WTC11 (cell line): ENCODE measurements around the gene KIAA1328. TPM values are rescaled to one million over a fixed set of nuclear protein-coding genes. Genes with fewer than 3 reads are reported as not detected.

Source experiments
- ATAC-seq: fragments of 200-7000 bp; cut with Tn5 transposase; 2 replicates; pipeline ENCODE4 v1.10.0; 2021; ENCODE audit warnings: mild to moderate bottlenecking, moderate library complexity
- CTCF ChIA-PET: fragments of 300-600 bp; sonication (Branson Sonifier 250); formaldehyde crosslinking; loops from one replicate; lab custom pipeline; 2021; ENCODE audit warnings: antibody characterized with exemption; lab: Charles Lee
- POLR2A ChIA-PET: fragments of 350-600 bp; sonication (Branson Sonifier 250); formaldehyde crosslinking; loops from one replicate; lab custom pipeline; 2021; ENCODE audit warnings: antibody characterized with exemption; lab: Charles Lee
- DNase-seq: peaks from one replicate; pipeline ENCODE4 v3.0.0; 2021; ENCODE audit warnings: low spot score
- H3K27ac Mint-ChIP-seq: 2 replicates; pipeline ENCODE4 v1.8.0; 2021; ENCODE audit warnings: mixed read lengths
- H3K27me3 Mint-ChIP-seq: 2 replicates; pipeline ENCODE4 v1.8.0; 2021; ENCODE audit warnings: low read depth, mild to moderate bottlenecking, moderate library complexity, mixed read lengths
- H3K36me3 Mint-ChIP-seq: 2 replicates; pipeline ENCODE4 v1.8.0; 2021; ENCODE audit warnings: mixed read lengths
- H3K4me1 Mint-ChIP-seq: 2 replicates; pipeline ENCODE4 v1.8.0; 2022; ENCODE audit warnings: mixed read lengths
- H3K4me3 Mint-ChIP-seq: 2 replicates; pipeline ENCODE4 v1.8.0; 2021; ENCODE audit warnings: mild to moderate bottlenecking, moderate library complexity, mixed read lengths
- H3K9me3 Mint-ChIP-seq: 2 replicates; pipeline ENCODE4 v1.8.0; 2021; ENCODE audit warnings: mixed read lengths
- ATF3 ChIP-seq: sonication (generic); formaldehyde crosslinking; conservative IDR thresholded peaks from 2 replicates; pipeline ENCODE4 v1.8.1; 2022; ENCODE audit warnings: mild to moderate bottlenecking, missing genetic modification reagents
- CDX4 ChIP-seq: fragments of 250-450 bp; sonication (Bioruptor Pico); IDR thresholded peaks from 2 replicates; pipeline ENCODE4 v1.9.0; 2021; ENCODE audit warnings: moderate library complexity, mild to moderate bottlenecking, inconsistent platforms, borderline replicate concordance
- GRHL2 ChIP-seq: fragments of 250-450 bp; sonication (Bioruptor Pico); IDR thresholded peaks from 2 replicates; pipeline ENCODE4 v1.8.0; 2022; ENCODE audit warnings: mild to moderate bottlenecking, moderate library complexity; ENCODE audit not compliant: insufficient replicate concordance, severe bottlenecking
- HMGXB4 ChIP-seq: sonication (generic); formaldehyde crosslinking; IDR thresholded peaks from 2 replicates; pipeline ENCODE4 v1.8.1; 2023; ENCODE audit warnings: mild to moderate bottlenecking, moderate library complexity, missing genetic modification reagents
- JAZF1 ChIP-seq: fragments of 250-450 bp; sonication (Bioruptor Pico); IDR thresholded peaks from 2 replicates; pipeline ENCODE4 v1.9.0; 2021; ENCODE audit warnings: moderate library complexity, mild to moderate bottlenecking, inconsistent platforms
- MAX ChIP-seq: sonication (generic); formaldehyde crosslinking; IDR thresholded peaks from 2 replicates; pipeline ENCODE4 v1.8.0; 2022; ENCODE audit warnings: mild to moderate bottlenecking, missing genetic modification reagents
- MYBL2 ChIP-seq: sonication (generic); formaldehyde crosslinking; IDR thresholded peaks from 2 replicates; pipeline ENCODE4 v1.8.1; 2023; ENCODE audit warnings: mild to moderate bottlenecking, moderate library complexity, missing genetic modification reagents
- NFATC4 ChIP-seq: fragments of 250-450 bp; sonication (Bioruptor Pico); IDR thresholded peaks from 2 replicates; pipeline ENCODE4 v1.9.0; 2021; ENCODE audit warnings: mild to moderate bottlenecking
- NFE2L1 ChIP-seq: sonication (generic); formaldehyde crosslinking; IDR thresholded peaks from 2 replicates; pipeline ENCODE4 v1.8.1; 2023; ENCODE audit warnings: missing genetic modification reagents
- NR2C2 ChIP-seq: sonication (generic); formaldehyde crosslinking; IDR thresholded peaks from 2 replicates; pipeline ENCODE4 v1.8.0; 2022; ENCODE audit warnings: mild to moderate bottlenecking, missing genetic modification reagents
- PREB ChIP-seq: sonication (generic); formaldehyde crosslinking; IDR thresholded peaks from 2 replicates; pipeline ENCODE4 v1.8.1; 2022; ENCODE audit warnings: mild to moderate bottlenecking, missing genetic modification reagents, moderate library complexity, borderline replicate concordance
- RELA ChIP-seq: sonication (generic); formaldehyde crosslinking; IDR thresholded peaks from 2 replicates; pipeline ENCODE4 v1.8.1; 2022; ENCODE audit warnings: missing genetic modification reagents, mild to moderate bottlenecking, borderline replicate concordance
- ZBTB21 ChIP-seq: sonication (generic); formaldehyde crosslinking; IDR thresholded peaks from 2 replicates; pipeline ENCODE4 v1.8.1; 2023; ENCODE audit warnings: mild to moderate bottlenecking, missing genetic modification reagents, borderline replicate concordance
- ZNF263 ChIP-seq: sonication (generic); formaldehyde crosslinking; IDR thresholded peaks from 2 replicates; pipeline ENCODE4 v1.8.1; 2022; ENCODE audit warnings: low read depth, mild to moderate bottlenecking, moderate library complexity, missing genetic modification reagents
- ZNF416 ChIP-seq: fragments of 250-450 bp; sonication (Bioruptor Pico); IDR thresholded peaks from 2 replicates; pipeline ENCODE4 v1.9.0; 2021; ENCODE audit warnings: mild to moderate bottlenecking, inconsistent platforms
- ZNF425 ChIP-seq: fragments of 250-450 bp; sonication (Bioruptor Pico); conservative IDR thresholded peaks from 2 replicates; pipeline ENCODE4 v1.9.0; 2021; ENCODE audit warnings: mild to moderate bottlenecking
- total RNA-seq: library from RNA; stranded (reverse); gene quantifications from 3 replicates; pipeline ENCODE4 v1.2.3, GENCODE V29; 2021
- TF ChIP-seq, protein P1 (sequence below): sonication (generic); formaldehyde crosslinking; IDR thresholded peaks from 2 replicates; pipeline ENCODE4 v1.8.1; 2022; ENCODE audit warnings: missing genetic modification reagents, borderline replicate concordance
- TF ChIP-seq, protein P2 (sequence below): sonication (generic); formaldehyde crosslinking; IDR thresholded peaks from 2 replicates; pipeline ENCODE4 v1.8.1; 2023; ENCODE audit warnings: mild to moderate bottlenecking, missing genetic modification reagents, moderate library complexity

KIAA1328 gene
- total RNA-seq, 1 experiment from 2014 or later, result 4.8 TPM

GRCh38 chr18:36963464-36963863 is 134.5 kb downstream of the KIAA1328 start (continued):
- no peak for TF ChIP-seq NFE2L1 (CRISPR knock-in tag)
- TF ChIP-seq ZBTB21 (CRISPR knock-in tag), result no peak
- TF ChIP-seq ZNF425 (CRISPR knock-in tag), result no peak
- TF ChIP-seq PREB (CRISPR knock-in tag), result no peak
- TF ChIP-seq ATF3 (CRISPR knock-in tag), result no peak
- TF ChIP-seq NR2C2, result no peak
- TF ChIP-seq GRHL2 (CRISPR knock-in tag), result no peak

DNA sequence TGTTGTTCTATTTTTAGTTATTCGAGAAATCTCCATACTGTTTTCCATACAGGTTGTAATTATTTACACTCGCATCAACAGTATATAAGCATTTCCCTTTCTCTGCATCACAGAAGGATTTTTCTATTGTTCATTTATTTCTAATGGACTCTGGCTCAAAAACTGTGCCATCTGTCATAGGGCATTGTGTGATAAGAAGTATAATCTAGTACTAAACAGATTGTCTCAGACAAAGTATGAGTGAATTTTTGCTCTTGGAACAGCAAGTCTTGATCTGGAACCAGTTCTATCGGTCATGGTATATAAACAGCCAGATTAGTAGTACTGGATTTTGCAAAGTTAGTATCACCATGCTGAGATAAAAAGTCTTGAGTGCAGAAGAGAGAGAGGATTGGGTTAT is 145.8 kb downstream of the KIAA1328 start:
- ATAC-seq (no peak), DNase-seq (no peak)
- H3K27me3 Mint-ChIP-seq, result no peaks in the 10 kb centered on the region
- no peak overlapping the region for H3K4me3 Mint-ChIP-seq
- TF ChIP-seq, protein P1, sequence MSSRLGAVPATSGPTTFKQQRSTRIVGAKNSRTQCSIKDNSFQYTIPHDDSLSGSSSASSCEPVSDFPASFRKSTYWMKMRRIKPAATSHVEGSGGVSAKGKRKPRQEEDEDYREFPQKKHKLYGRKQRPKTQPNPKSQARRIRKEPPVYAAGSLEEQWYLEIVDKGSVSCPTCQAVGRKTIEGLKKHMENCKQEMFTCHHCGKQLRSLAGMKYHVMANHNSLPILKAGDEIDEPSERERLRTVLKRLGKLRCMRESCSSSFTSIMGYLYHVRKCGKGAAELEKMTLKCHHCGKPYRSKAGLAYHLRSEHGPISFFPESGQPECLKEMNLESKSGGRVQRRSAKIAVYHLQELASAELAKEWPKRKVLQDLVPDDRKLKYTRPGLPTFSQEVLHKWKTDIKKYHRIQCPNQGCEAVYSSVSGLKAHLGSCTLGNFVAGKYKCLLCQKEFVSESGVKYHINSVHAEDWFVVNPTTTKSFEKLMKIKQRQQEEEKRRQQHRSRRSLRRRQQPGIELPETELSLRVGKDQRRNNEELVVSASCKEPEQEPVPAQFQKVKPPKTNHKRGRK (CRISPR knock-in tag), result no peak
- TF ChIP-seq MYBL2 (CRISPR knock-in tag) (no peak), NFE2L1 (CRISPR knock-in tag) (no peak), MAX (CRISPR knock-in tag) (no peak), JAZF1 (no peak), NFATC4 (CRISPR knock-in tag) (no peak), ZNF425 (CRISPR knock-in tag) (no peak), CDX4 (CRISPR knock-in tag) (no peak), ZNF263 (CRISPR knock-in tag) (no peak), ZNF416 (CRISPR knock-in tag) (no peak)
- peaks cover 33% of the 10 kb centered on the region for H3K9me3 Mint-ChIP-seq
- no peak overlapping the region for H3K27ac Mint-ChIP-seq
- H3K4me1 Mint-ChIP-seq, result no peaks in the 10 kb centered on the region
- ChIA-PET CTCF (no interaction called here), POLR2A (no interaction called here)
- peaks cover 16% of the 10 kb centered on the region for H3K36me3 Mint-ChIP-seq

- CTCF ChIA-PET, result no interaction called here
- no peak for DNase-seq
- TF ChIP-seq, protein P1 (CRISPR knock-in tag), result no peak
- no peak for TF ChIP-seq RELA
- TF ChIP-seq, protein P2, sequence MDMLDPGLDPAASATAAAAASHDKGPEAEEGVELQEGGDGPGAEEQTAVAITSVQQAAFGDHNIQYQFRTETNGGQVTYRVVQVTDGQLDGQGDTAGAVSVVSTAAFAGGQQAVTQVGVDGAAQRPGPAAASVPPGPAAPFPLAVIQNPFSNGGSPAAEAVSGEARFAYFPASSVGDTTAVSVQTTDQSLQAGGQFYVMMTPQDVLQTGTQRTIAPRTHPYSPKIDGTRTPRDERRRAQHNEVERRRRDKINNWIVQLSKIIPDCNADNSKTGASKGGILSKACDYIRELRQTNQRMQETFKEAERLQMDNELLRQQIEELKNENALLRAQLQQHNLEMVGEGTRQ (CRISPR knock-in tag), result no peak
- TF ChIP-seq ZBTB21 (CRISPR knock-in tag), result no peak
- no peak for TF ChIP-seq HMGXB4 (CRISPR knock-in tag)
Observed at GRCh38 chr18:36977121-36977520, 148.2 kb downstream of the KIAA1328 start.

More at GRCh38 chr18:36977121-36977520, 148.2 kb downstream of the KIAA1328 start:
- Mint-ChIP-seq H3K9me3 (peaks cover 9% of the 10 kb centered on the region; the same call in 1 of the 2 replicates), H3K4me1 (no peaks in the 10 kb centered on the region), H3K27me3 (no peaks in the 10 kb centered on the region), H3K4me3 (no peak overlapping the region), H3K36me3 (no peaks in the 10 kb centered on the region), H3K27ac (no peak overlapping the region)
- POLR2A ChIA-PET, result no interaction called here
- ATAC-seq, result no peak
